HG03442 (cell line): ENCODE data around the gene ANTXR2.
"Not testable (repeated sequence)": the region's sequence is repeated elsewhere in the genome, so short reads cannot be mapped to it uniquely, and the experiment has no call there.

Source experiments
- ATAC-seq: cut with Tn5 transposase; IDR thresholded peaks from one replicate; pipeline ENCODE4 v1.9.1; 2021; ENCODE audit warnings: mild to moderate bottlenecking, moderate library complexity; ENCODE audit not compliant: unreplicated experiment

Gene ANTXR2

DNA sequence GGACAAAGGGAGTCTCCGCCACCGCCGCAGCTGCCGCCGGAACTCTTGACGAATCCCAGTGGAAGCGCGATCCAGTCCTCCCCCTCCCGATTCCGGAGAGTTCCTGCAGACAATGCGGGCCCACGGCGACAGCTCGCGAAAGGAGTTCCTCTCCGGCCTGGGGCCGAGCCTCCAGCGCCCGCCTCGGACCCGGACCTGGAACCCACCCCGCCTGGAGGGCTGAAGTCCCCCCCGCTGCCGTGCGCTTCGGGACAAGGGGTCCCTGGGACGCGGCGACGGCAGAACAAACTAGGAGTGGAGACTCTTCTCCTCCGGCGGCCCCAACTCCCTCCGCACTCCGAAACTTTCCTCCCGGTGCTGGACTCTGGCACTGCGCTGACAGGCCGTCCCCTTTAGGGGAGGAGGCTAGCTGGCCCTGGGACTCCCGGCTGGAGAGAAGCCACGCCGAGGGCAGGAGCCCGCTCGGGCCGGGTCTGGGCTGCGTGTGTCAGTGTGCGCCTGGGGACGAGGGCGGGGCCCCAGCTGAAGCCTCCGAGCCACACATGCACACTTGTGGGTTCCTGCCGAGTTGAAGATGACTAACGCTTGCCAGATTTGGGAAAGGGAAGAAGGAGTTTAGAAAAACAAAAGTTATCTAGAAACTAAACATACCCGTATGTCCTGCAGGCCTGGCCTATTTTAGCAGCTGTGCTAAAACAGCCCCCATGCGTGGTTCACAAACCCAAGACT is at the start of gene ANTXR2:
Gene ANTXR2 (minus strand): TSS at position 486 of the 729 bp plus-strand sequence. CDS start 669 bp downstream, outside the sequence.
- peak; percentile 65 for ATAC-seq

DNA sequence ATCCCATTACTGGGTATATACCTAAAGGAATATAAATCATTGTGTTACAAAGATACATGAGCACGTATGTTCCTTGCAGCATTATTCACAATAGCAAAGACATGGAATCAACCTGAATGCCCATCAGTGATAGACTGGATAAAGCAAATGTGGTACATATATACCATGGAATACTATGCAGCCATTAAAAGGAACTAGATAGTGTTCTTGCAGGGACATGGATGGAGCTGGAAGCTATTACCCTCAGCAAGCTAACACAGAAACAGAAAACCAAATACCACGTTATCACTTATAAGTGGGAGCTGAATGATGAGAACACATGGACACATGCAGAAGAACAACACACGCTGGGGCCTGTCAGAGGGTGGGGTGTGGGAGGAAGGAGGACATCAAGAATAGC is 48.8 kb upstream of the ANTXR2 start:
- not testable (repeated sequence) for ATAC-seq

DNA sequence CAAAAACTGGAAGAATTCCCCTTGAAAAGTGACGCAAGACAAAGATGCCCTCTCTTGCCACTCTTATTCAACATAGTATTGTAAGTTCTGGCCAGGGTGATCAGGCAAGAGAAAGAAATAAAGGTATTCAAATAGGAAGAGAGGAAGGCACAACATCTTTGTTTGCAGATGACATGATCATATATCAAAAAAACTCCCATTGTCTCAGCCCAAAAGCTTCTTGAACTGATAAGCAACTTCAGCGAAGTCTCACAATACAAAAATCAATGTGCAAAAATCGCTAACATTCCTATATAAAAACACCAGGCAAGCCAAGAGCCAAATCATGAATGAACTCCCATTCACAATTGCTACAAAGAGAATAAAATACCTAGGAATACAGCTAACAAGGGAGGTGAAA is 46.6 kb upstream of the ANTXR2 start:
- not testable (repeated sequence) for ATAC-seq

DNA sequence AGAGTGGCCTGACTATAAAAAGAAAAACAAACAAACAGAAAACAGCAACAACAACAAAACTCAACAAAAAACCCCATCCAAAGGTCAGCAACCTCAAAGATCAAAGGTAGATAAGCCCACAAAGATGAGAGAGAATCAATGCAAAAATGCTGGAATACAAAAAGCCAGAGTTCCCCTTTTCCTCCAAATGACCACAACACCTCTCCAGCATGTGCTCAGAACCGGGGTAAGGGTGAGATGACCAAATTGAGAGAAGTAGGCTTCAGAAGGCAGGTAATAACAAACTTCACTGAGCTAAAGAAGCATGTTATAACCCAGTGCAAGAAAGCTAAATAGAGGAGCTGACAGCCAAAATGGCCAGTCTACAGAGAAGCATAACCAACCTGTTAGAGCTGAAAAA is 43.5 kb upstream of the ANTXR2 start:
- no peak for ATAC-seq

DNA sequence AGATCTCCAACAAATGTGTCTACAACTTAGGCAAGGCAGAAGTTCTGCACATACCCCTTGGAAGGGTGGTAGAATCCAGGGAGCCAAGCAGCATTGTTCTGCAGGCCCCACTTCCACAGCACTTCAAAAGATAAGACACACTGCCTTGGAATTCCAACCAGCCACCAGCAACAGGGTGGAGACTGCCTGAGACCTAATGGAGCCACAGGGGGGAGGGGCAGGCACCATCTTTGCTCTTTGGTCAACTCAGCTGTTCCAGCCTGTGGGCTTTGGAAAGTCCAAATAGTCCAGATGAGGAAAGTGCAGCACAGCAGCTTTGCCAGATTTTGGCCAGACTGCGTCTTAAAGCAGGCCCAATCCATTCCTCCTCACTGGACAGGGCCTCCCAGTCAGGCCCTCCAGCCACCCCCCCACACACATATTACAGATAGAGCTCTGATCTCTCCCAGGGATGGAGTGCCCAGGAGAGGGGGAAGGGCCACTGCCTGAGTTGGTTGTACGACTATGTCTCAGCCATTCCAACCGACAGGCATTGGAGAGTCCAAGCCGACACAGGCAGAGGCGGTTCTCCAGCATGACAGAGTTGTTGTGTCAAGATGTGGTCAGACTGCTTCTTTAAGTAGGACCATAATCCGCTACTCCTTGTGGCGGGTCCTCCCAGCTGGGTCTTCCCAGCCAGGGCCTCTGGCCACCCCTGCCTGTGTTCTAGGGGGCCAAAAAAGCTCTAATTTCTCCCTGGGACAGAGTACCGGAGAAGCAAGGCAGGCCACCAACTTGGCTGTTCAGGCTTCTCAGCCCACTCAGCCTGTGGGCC is 42.5 kb upstream of the ANTXR2 start:
- ATAC-seq, result no peak

DNA sequence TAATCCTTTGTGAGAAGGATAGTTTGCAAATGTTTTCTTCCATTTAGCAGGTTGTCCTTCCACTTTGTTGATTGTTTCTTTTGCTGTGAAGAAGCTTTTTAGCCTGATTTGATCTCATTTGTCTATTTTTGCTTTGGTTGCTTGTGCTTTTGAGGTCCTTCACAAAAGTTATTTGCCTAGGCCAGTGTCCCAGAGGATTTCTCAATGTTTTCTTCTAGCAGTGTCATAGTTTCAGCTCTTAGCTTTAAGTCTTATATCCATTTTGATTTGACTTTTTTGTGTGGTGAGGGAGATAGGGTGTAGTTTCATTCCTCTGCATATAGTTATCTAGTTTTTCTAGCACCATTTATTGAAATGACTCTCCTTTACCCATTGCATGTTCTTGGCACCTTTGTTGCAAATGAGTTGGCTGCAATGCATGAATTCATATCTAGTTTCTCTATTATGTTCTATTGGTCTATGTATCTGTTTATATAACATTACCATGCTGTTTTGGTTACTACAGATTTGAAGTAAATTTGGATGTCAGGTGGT is 41.8 kb upstream of the ANTXR2 start:
- ATAC-seq, result no peak

DNA sequence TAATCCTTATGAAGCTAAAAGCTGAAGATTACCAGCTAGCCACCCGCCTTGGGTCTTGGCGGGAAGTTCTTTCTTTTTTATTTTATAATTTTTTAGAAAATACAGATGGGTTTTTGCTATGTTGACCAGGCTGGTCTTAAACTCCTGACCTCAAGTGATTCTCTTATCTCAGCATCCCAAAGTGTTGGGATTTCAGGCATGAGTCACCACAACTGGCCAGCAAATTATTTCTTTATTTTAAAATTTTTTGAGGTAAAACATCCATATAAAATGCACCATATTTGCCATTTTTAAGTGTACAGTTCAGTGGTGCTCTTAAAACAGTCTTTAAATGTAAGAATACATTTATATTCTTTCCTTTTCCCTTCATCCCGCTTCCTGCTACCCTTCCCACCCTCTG is 40.6 kb upstream of the ANTXR2 start:
- no peak for ATAC-seq

DNA sequence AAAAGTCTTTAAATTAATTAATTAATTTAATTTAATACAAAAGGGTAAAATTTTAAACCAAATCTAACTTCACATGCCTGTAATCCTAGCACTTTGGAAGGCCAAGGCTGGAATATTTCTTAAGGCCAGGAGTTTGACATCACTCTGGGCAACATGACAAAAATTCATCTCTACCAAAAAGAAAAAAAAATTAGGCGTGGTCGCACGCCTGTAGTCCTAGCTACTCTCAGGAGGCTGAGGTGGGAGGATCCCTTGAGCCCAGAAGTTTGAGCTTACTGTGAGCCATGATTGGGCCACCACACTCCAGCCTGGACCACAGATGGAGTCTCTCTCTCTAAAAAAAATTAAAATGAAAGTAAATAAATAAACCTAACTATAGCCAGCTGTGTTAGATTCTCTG is 39.2 kb upstream of the ANTXR2 start:
- no peak for ATAC-seq

DNA sequence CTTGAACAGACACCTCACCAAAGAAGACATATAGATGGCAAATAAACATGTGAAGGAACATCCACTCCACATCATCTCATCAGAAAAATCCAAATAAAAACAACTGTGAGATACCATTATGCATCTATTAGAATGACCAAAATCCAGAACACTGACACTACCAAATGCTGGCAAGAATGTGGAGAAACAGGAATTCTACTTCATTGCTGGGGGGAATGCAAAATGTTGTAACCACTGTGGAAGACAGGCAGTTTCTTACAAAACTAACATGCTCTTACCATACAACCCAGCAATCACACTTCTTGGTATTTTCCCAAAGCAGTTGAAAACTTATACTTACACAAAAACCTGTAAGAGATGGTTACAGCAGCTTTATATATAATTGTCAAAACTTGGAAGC is 38.2 kb upstream of the ANTXR2 start:
- ATAC-seq, result no peak

DNA sequence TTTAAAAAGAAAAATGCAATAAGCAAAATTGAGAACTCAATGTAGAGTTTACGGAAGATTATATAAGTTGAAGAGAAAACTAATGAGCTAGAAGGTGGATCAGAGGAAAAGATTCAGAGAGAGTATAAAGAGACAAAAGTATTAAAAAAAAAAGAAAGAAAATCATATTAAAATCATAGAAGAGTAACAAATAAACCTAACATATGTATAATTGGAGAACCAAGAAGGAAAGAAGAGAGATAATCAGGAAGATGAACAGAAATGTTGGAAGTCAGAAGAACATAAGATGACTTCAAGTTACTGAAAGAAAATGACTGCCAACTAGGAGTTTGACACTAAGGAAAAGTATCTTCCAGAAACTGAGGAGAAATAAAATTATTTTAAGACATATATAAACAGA is 34.3 kb upstream of the ANTXR2 start:
- no peak for ATAC-seq

DNA sequence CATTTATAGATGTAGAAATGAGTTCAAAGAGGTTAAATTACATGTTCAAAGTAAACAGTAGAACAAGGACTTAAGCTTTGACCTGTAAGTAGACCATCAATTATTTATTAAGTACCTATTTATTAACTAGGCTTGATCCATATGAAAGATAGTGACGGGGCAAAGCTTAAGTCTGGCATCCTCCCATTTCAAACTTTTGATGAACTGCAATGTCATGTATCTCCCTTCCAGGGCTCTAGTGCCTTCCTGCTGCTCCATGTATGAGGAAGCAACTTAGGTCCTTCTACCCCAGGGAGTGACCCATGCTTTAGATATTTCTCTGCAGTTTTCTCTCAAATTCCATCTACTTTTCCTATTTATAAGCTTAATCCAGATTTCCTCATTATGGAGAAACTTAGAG is 31.9 kb upstream of the ANTXR2 start:
- ATAC-seq, result no peak

DNA sequence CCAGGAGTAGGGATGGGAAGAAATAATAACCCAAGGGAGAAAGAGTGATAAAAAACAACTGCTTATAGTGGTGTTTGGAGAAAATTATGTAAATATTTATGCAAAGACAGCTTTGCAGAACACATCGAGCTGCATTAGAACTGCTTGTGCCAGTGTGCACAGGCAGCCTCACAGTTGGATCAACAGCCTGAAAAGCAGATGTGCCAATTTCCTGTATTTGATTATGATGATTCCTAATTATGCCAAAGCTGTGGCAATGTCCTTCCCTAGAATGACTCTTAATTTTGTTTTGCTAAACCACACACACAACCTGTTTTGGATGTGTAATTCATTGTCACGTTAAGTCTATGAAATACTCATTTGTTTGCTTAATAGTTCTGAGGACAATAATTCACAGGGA is 30.6 kb upstream of the ANTXR2 start:
- ATAC-seq, result no peak

DNA sequence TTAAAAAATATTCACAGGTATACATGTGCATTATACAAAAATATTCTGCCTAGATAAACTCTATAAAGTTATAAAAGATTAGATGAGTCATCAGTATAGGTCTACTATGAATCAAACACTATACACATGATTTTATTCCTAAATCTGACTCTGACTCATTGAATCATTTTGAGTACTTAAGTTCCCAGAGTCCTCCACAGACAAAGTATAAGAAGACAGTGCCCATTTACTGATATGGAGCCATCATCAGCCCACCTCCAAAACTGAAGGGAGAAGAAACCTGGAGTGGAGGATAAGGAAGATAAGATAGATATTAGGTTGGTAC is 28.7 kb upstream of the ANTXR2 start:
- ATAC-seq, result no peak

DNA sequence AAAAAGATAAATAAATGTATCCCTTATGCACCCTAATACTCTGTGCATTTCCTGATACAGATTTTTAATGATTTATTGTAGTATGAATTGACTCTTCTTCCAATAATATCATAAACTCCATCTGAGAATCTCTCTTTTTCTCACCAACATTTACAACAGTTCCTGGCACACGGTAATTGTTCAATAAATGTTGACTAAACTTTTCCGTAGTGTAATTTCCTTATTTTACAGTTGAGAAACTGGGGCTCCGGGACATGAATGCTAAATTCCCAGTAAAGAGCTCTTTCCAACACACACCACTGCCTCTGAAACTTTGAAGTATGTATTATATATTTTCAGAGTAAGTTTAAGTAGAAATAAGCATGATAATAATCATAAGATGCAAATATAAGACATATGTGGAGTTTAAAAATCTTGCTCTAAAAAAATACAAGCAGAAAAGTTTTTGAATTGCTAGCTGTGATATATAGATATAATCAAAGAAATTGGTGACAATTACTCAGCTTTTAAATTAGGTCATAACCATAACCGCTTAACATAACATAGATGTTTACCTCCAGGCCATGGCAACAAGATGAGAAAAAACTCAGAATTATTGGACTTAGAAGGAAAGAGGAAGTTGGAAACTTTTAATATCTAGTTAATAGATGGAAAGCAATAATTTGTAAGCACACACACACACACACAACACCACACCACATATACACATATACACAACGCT is 28.2 kb upstream of the ANTXR2 start:
- ATAC-seq, result no peak

DNA sequence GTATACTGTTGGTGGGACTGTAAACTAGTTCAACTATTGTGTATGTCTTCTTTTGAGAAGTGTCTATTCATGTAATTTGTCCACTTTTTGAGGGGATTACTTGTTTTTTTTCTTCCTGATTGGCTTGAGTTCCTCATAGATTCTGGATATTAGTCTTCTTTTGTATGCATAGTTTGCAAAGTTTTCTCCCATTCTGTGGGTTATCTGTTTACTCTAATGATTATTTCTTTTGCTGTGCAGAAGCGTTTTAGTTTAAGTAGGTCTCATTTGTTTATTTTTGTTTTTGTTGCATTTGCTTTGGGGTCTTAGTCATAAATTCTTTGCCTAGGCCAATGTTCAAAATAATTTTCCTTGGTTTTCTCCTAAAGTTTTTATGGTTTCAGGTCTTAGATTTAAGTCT is 26.6 kb upstream of the ANTXR2 start:
- no peak for ATAC-seq

DNA sequence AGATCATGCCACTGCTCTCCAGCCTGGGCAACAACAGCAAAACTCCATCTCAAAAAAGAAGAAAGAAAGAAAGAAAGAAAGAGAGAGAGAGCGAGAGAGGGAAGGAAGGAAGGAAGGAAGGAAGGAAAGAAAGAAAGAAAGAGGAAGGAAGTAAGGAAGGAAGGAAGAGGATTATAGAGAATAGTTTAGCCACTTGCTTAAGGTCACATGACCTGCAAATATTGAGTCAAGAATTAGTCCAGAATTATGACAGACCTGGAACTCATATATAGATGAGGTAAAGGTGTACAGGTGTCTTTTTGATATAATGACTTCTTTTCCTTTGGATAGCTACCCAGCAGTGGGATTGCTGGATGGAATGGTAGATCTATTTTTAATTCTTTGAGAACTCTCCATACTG is 25.6 kb upstream of the ANTXR2 start:
- ATAC-seq, result no peak

DNA sequence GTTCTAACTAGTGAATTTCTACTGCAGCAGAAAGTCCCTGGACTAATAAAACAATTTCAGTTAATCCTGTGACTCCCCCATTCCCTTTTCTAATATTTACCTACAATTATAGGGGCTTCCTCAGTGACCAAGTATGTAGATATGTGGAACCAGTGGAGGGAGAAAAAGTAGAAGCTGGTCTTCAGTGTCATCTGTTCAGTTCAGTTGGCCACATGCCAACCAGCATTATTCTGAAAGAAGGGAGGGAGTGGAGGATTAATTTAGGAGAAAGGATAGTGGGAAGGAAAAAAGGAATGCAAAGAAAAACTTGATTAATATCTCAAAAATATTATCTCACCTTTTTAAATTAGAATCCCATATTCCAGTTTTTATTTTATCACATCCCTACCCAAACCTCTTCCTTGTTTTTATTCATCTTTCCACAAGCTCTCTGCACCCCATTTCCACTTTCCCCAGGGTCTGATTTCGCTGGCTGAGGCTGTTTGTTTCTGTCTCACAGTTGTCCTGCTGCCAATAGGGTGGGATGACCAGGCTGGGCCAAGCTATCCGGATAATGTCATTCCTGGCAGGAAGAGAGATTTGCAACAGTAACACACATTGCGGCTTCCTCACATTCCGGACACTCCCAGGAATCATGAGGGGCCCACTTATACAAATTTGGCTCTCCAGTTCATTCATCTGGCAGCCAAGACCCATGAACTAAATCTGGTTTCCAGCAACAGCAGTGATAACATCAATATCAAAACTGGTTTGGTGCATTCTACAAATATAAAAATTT is 24.6 kb upstream of the ANTXR2 start:
- no peak for ATAC-seq

DNA sequence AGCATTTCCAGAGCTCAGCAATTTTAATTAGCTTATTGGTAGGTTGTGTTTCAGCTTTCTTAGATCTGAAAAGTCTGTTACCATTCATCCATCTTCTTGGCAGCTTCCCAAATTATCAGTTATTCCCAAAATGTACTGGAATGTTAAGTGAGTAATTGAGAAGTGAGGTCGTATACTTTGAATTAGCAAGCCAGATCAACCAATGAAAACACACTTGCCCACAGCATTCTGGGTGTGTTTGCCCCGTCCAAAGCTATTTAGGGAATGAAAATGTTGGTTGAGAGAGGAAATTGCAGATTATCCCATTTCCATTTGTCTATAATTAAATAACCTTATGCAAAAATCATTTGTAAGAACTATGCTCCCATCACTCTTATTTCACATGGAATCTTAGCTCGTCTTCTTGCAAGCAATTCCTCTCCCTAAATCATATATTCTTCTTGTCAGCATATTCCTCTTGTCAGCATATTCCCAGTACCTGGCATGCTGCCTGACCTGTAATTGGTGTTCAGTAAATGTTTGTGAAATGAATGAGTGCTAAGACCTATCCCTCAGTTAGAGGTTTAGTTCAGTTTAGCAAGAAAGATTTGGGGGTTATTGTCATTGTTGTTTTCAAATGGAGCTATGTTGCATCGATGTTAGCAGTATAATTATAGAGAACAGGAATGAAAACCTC is 23.3 kb upstream of the ANTXR2 start:
- no peak for ATAC-seq

DNA sequence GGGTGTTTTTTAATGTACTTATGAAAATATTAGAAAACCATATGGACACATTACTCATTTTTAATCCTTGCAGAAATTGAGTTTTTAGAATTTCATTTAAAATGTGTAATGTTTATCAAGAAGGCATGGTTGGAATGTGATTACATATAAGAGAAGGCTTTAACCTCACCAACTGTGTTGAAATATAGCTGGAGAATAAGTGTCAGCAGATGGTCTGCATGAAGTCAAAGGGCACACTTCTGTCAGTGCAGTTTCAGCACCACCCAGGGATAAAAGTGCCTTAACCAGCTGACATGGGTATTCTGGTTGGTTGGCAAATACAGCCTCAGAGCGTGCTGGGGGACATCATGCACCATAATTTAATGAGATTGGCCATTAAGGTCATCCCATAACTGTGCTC is 21.2 kb upstream of the ANTXR2 start:
- ATAC-seq, result no peak

DNA sequence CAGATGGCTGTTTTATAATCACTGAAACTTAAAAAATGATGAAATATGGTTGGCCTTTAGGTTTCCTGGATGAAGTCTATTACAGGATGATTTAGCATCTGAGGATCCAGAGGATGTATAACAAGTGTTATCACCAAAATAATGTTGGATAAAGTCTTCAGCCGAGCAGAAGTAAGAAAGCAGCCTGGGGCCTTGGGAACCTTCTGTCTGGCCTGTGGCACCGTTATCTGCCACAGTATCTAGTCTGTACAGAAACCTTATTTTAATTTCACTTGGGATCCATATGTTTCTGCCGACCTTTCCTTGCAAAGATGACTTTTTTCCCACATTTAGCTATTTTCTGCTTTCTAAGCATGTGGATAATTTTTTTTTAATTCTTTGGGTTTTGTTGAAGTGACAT is 20.5 kb upstream of the ANTXR2 start:
- ATAC-seq, result no peak
